K562 (cell line): ENCODE measurements around the gene SCYL2. TPM values are rescaled to one million over a fixed set of nuclear protein-coding genes. Genes with fewer than 3 reads are reported as not detected.

Experiments used
- CCAR2 ChIP-seq: fragments of 200-400 bp; formaldehyde crosslinking; IDR thresholded peaks from 2 replicates; pipeline ENCODE4 v1.6.1; 2017; ENCODE audit warnings: mild to moderate bottlenecking, low read depth, low read length
- DMBX1 ChIP-seq: fragments of 250-450 bp; sonication (Bioruptor Pico); IDR thresholded peaks from 2 replicates; pipeline ENCODE4 v1.8.0; 2022; ENCODE audit warnings: inconsistent platforms, mild to moderate bottlenecking, moderate library complexity, borderline replicate concordance
- SAFB ChIP-seq: fragments of 200-400 bp; formaldehyde crosslinking; IDR thresholded peaks from 2 replicates; pipeline ENCODE4 v1.6.1; 2017; ENCODE audit warnings: low read depth, low read length, borderline replicate concordance
- TBL1XR1 ChIP-seq, 2 experiments: IDR thresholded peaks; 2 replicates each; pipeline ENCODE4 v1.6.1; 2012; ENCODE audit warnings: improper control_type of control experiment in 2 of 2, low read length in 2 of 2, mild to moderate bottlenecking in 1 of 2
- TRIM28 ChIP-seq: fragments of 450-650 bp; IDR thresholded peaks from 2 replicates; pipeline ENCODE4 v1.6.1; 2017
- polyA plus RNA-seq, 8 experiments: library from polyadenylated mRNA; depleted of rRNA in 4 of 8; stranded (reverse) in 5 of 8; unstranded in 3 of 8; fragments of >200 nt; fragmentation: Nextera tagmentation in 2 of 8; fragmentation: Illumina TruSeq in 1 of 8; extraction: Ambion mirVana in 2 of 8; extraction: Trizol in 1 of 8; gene quantifications; 2 replicates each; pipeline versions ENCODE4 v1.2.1 to v1.2.3, GENCODE V29; 2011 to 2014; ENCODE audit warnings: inconsistent platforms in 1 of 8, missing spikeins in 1 of 8
- total RNA-seq, 7 experiments: library from RNA; depleted of rRNA in 6 of 7; stranded (reverse); fragments of >200 nt in 6 of 7; fragmentation: Illumina TruSeq in 2 of 7; extraction: Trizol in 2 of 7; gene quantifications; 2 replicates each; pipeline versions ENCODE4 v1.2.1 to v1.2.3, GENCODE V29; 2011 to 2021; ENCODE audit warnings: low replicate concordance in 1 of 7
- TF ChIP-seq, protein P1 (sequence below), 2 experiments: IDR thresholded peaks; 2 replicates each; pipeline ENCODE4 v1.6.1; 2012; ENCODE audit warnings: improper control_type of control experiment in 2 of 2, low read depth in 2 of 2, low read length in 2 of 2, borderline replicate concordance in 1 of 2
- TF ChIP-seq, protein P2 (sequence below): fragments of 450-650 bp; IDR thresholded peaks from 2 replicates; pipeline ENCODE4 v1.6.1; 2016; ENCODE audit warnings: missing biosample characterization, missing genetic modification characterization
- TF ChIP-seq, protein P3 (sequence below): sonication (generic); formaldehyde crosslinking; IDR thresholded peaks from 2 replicates; pipeline ENCODE4 v1.8.1; 2023; ENCODE audit warnings: mild to moderate bottlenecking, missing genetic modification reagents

Gene SCYL2
- total and polyA plus RNA-seq, 9 of the 15 experiments (the other 6 are each of a cell fraction or from before 2014, with no cell fraction given): 9.9 to 49.0 (median 32.9) TPM

DNA sequence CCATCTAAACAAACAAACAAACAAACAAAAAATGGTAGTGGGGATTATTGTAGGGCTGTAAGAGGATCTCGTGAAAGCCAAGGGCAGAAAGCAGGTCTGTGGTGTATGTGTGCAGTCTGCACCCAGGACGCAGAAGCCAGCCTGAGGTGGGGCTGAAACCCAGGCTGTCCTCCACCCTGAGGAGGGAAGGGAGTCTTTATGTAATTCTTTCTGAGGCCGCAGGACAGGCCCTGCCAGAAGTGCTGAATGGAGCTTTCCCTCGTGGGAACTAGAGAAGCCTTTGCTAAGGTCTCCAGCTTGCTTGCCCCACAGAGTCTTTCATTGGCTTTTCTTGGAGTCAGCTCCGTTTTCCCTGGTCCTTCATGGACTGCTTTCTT lies 117.6 kb downstream of the SCYL2 start (continued):
- TF ChIP-seq, protein P1, sequence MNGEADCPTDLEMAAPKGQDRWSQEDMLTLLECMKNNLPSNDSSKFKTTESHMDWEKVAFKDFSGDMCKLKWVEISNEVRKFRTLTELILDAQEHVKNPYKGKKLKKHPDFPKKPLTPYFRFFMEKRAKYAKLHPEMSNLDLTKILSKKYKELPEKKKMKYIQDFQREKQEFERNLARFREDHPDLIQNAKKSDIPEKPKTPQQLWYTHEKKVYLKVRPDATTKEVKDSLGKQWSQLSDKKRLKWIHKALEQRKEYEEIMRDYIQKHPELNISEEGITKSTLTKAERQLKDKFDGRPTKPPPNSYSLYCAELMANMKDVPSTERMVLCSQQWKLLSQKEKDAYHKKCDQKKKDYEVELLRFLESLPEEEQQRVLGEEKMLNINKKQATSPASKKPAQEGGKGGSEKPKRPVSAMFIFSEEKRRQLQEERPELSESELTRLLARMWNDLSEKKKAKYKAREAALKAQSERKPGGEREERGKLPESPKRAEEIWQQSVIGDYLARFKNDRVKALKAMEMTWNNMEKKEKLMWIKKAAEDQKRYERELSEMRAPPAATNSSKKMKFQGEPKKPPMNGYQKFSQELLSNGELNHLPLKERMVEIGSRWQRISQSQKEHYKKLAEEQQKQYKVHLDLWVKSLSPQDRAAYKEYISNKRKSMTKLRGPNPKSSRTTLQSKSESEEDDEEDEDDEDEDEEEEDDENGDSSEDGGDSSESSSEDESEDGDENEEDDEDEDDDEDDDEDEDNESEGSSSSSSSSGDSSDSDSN (IDR thresholded peaks at IDR 0.05; ENCODE audit: borderline replicate concordance in 1 of 2, low read depth in 2 of 2, low read length in 2 of 2): no peak
- TF ChIP-seq, protein P2, sequence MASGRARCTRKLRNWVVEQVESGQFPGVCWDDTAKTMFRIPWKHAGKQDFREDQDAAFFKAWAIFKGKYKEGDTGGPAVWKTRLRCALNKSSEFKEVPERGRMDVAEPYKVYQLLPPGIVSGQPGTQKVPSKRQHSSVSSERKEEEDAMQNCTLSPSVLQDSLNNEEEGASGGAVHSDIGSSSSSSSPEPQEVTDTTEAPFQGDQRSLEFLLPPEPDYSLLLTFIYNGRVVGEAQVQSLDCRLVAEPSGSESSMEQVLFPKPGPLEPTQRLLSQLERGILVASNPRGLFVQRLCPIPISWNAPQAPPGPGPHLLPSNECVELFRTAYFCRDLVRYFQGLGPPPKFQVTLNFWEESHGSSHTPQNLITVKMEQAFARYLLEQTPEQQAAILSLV (tag): no peak
- no peak for TF ChIP-seq TBL1XR1 (IDR thresholded peaks at IDR 0.05; ENCODE audit: low read length in 2 of 2)
- no peak for TF ChIP-seq TRIM28
- TF ChIP-seq, protein P3, sequence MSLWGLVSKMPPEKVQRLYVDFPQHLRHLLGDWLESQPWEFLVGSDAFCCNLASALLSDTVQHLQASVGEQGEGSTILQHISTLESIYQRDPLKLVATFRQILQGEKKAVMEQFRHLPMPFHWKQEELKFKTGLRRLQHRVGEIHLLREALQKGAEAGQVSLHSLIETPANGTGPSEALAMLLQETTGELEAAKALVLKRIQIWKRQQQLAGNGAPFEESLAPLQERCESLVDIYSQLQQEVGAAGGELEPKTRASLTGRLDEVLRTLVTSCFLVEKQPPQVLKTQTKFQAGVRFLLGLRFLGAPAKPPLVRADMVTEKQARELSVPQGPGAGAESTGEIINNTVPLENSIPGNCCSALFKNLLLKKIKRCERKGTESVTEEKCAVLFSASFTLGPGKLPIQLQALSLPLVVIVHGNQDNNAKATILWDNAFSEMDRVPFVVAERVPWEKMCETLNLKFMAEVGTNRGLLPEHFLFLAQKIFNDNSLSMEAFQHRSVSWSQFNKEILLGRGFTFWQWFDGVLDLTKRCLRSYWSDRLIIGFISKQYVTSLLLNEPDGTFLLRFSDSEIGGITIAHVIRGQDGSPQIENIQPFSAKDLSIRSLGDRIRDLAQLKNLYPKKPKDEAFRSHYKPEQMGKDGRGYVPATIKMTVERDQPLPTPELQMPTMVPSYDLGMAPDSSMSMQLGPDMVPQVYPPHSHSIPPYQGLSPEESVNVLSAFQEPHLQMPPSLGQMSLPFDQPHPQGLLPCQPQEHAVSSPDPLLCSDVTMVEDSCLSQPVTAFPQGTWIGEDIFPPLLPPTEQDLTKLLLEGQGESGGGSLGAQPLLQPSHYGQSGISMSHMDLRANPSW: no peak
- TF ChIP-seq SAFB: no peak
- no peak for TF ChIP-seq DMBX1 (CRISPR knock-in tag)
- TF ChIP-seq CCAR2: no peak
- TF ChIP-seq, all 486 proteins: peak for 0
